Effector CD8-positive, alpha-beta T cell (primary cell): ENCODE data around the gene NOB1.

Experiments used
- DNase-seq: peaks from one replicate; lab custom pipeline; 2025; lab: John Stamatoyannopoulos, UW

The NOB1 gene

DNA sequence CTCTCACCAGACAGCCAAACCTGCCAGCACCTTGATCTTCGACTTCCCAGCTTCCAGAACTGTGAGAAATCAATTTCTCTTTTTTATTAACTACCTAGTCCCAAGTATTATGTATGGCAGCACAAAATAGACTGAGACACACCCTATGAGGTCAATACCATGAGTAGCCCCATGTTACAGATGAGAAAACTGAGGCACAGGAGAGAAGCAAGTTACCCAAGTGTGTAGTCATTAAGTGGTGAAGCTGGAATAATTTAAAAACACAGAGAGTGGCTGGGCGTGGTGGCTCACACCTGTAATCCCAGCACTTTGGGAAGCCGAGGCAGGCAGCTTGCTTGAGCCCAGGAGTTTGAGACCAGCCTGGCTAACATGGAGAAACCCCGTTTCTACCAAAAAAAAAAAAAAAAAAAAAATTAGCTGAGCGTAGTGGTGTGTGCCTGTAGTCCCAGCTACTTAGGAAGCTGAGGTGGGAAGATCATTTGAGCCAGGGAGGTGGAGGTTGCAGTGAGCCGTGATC, 33.2 kb downstream of the NOB1 start:
- DNase-seq: no peak

DNA sequence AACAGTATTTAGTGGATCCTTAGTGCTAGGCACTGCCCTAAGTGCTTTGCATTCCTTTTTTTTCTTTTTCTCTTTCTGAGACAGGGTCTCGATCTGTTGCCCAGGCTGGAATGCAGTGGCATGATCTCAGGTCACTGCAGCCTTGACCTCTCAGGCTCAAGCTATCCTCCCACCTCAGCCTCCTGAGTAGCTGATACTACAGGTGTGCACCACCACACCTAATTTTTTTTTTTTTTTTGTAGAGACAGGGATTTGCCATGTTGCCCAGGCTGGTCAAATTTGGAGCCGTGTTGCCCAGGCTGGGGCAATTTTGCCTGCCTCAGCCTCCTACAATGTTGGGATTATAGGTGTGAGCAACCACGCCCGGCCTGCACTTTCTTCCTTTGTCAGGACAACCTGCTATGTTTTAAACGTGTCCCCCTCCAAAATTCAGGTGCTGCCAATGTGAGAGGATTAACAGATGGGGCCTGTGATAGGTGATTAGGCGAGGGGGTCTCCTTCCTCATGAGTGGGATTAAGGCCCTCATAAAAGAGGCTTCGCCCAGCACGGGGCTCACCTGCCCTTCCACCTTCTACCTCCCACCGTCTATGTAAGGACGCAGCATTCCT, 33.8 kb downstream of the NOB1 start:
- DNase-seq: no peak

DNA sequence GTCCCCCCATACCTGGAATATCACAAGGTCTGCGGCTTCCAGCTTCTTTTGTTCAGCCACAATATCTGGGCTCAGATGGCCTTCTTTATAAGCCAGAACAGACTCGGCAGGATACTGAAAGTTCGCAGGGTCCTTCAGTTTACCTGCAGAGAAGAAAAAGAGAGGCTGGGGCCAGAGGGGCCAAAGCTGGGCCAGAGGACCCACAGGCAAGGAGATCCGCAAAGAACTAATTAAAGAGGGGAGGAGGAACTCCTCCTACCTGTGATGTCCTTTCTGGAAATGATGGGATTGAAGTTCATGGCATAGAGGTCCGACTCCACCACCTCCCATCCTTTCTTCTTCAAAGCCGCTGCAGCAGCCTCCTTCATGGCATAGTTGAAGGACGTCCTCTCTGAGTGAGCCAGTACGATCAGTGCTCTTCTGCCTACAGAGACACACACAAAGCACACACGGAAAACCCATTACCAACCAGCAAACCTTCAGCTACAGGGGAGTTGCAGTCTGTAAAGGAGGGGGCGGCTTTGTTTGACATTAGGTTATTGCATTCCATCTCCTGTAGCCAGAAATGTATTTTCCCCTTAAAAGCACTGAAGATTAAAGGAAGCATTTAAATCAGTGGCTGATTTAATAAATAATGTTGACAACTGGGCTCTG, 36.5 kb downstream of the NOB1 start:
- DNase-seq: no peak

DNA sequence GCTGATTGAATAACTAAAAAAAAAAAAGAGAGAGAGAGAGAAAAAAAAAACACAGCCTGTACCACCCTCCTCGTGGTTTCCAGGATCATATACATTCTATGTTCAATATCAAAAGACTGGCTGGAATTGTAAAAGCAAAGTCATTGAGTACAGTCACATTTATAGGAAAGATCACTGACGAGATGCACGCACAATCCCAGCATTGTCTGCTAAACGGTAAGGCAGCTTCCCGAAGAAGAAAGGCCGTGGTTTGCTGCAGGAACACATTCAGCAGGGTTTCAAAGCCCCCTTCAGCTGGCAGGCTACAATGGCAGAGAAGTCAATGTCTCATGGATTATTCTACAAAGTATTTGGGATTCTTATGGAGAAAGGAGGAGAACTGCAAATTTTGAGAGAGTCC, 37.7 kb downstream of the NOB1 start:
- no peak for DNase-seq

DNA sequence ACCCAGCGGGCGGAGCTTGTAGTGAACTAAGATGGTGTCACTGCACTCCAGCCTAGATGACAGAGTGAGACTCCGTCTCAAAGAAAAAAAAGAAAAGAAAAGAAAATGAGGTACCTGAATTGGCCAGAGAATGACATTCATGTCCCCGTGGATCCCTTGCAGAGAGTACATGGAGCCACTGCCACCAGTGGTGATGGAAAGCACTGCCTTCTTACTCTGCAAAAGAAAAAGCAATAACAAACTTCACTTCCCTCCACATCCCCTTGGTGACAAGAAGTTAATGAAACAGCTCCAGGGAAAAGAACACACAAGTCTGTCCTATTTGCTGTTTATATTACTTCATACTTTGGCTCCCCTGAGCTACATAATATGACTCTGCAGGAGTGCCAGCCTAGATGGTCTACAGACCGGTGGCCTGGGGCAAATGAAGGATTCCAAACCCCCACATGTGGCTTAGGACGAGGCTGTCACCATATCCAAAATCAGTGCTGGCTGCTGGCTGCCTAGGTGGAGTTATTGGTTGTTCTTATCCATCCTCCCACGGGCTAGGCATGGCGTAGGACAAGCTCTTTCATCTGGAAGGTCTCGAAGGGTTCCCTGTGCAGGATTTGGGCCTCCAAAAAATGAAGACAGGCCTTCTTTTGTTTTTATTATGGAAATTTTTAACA, 41.7 kb downstream of the NOB1 start:
- DNase-seq: no peak

- DNase-seq: no peak
Observed at GRCh38 chr16:69712277-69712676, 42.4 kb downstream of the NOB1 start.

- DNase-seq: no peak
Observed at GRCh38 chr16:69711115-69711740, 43.5 kb downstream of the NOB1 start.

DNA sequence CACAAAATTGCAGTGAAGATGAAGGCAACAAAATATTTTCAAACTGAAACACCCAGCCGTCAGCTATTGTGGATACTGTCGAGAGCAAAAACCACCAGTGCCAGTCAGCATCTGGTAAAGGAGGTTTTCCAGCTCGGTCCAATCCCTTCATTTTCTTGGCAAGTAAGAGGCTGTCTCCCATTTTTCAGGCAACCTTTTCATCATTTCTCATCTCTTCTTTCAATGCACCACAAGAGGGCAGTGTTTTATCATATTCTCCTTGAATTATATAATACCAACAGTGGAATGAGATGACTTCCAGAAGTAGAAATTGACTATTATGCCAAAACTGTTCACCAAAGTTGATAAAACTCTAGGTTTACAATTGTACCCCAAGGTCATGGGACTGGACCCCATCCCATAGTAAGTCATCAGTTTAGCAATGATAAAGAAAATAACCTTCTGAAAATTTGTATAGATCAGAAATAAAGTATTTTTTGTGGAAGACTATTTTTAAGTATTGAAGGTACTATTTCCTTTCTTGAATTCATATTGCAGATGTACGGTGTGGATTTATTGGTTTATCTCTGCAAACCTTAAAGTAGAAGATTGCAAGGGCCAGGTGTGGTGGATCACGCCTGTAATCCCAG, 45.2 kb downstream of the NOB1 start:
- DNase-seq: no peak

DNA sequence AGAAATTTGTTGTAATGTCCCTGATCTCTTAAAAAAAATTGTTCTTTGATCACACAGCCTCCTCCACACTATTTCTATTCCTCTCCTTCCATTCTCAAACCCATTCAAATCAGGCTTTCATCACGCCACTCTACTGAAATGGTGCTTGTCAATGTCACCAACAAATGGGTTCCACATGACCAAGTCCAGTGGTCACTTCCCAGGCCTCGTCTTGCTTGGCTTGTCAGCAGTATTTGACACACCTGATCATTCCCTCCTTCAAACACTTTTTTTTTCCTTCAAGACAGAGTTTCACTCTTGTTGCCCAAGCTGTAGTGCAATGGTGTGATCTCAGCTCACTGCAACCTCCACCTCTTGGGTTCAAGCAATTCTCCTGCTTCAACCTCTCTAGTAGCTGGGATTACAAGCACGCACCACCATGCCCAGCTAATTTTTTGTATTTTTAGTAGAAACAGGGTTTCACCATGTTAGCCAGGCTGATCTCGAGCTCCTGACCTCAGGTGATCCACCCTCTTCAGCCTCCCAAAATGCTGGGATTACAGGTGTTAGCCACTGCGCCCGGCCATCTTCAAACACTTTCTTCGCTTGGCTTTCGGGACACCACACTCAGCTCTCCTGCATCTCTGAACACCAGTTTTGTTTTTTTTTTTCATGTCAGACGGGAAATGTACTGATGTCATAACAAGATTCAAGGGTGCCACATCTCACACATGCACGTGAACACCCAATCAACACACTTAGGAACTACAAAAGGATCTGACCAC, 46.6 kb downstream of the NOB1 start:
- DNase-seq: no peak

DNA sequence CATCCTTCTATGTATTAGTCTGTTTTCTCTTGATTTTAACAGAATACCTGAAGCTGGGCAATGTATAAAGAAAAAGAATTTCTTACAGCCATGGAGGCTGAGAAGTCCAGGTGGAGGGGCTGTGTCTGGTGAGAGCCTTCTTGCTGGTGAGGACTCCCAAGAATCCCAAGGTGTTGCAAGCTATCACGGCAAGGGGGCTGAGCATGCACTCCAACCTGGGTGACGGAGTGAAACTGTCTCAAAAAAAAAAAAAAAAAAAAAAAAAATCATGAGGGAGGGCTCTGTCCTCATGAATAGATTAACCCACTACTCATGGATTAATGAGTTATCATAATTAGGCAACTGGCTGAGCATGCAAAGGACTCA, 47.8 kb downstream of the NOB1 start:
- DNase-seq: no peak

GRCh38 chr16:69706256-69706974, 48.3 kb downstream of the NOB1 start:
- DNase-seq: no peak

GRCh38 chr16:69703638-69704037, 51.1 kb downstream of the NOB1 start:
- DNase-seq: no peak

GRCh38 chr16:69701866-69702265, 52.9 kb downstream of the NOB1 start:
- DNase-seq: no peak

DNA sequence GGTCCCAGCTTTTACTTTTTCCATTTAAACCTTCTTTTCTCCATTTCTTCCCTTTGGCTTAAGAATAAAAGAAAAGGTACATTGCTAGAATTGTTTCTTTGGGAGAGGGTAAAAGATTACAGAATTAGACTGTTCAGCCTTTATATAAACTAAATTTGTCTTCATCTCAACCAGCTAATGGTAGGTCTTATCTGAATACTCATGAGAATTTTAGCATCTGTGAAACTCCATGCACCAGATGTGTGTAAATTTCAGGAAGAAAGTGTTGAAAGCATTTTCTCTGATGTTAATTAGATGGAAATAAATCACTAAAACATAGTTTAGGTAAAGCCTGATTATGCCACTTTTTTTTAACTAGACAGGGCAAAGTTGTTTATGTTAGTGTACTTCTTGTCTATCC, 53.3 kb downstream of the NOB1 start:
- no peak for DNase-seq

DNA sequence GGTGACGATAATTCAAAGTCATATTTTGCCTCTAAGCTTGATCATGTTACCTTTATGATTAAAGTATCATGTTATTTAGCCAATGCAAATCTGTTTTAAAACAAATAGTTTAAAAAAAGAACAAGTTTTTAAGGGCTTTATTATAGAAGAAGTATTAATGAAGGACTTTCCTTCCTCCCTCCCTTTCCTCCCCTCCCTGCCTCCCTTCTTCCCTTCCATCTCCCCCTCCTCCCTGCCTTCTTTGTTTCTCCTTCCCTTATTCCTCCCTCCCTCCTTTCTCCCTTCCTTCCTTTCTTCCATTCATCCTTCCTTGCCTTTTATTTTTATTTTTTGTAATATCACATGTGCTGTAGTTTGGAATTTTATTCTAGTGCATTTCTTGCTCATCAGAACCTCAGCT, 54.8 kb downstream of the NOB1 start:
- no peak for DNase-seq

DNA sequence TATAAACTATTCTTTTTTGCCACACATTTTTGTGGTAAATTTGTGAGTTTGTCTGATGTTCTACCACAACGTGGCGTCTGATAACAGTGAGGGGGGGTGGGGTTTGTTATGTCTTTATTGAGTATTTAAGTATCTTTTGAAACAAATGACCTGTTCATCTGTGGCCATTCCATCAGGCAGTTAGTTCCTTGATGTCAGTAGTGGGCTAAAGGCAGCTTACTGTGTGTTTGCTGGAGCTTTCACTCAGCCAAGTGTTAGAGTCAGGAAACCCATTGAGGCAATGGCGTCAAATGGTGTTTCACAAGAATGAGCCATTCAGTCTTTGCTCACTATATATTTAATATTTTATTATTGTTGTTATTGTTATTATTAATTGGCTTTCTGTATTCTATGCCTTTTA, 56.3 kb downstream of the NOB1 start:
- no peak for DNase-seq

GRCh38 chr16:69693916-69694315, 60.8 kb downstream of the NOB1 start:
- DNase-seq: no peak

DNA sequence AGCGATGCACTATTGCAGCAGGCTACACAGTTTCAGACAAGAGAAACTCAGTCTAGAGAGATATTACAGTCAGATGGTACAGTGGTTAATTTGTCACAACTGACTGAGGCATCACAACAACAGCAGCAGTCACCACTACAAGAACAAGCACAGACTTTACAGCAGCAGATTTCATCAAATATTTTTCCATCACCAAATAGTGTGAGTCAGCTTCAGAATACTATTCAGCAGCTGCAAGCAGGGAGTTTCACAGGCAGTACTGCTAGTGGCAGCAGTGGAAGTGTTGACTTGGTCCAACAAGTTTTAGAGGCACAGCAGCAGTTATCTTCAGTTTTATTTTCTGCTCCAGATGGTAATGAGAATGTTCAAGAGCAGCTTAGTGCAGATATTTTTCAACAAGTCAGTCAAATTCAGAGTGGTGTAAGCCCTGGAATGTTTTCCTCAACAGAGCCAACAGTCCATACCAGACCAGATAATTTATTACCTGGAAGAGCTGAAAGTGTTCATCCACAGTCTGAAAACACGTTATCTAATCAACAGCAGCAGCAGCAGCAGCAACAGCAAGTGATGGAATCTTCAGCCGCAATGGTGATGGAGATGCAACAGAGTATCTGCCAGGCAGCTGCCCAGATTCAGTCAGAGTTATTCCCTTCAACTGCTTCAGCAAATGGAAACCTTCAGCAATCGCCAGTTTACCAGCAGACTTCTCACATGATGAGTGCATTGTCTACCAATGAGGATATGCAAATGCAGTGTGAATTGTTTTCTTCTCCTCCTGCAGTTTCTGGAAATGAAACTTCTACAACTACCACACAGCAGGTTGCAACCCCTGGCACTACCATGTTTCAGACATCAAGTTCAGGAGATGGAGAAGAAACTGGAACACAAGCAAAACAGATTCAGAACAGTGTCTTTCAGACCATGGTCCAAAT, 62.5 kb downstream of the NOB1 start:
- no peak for DNase-seq
